Fibroblast of the conjunctiva (primary cell): ENCODE measurements around the gene GMEB2.

Source experiments
- DNase-seq: peaks from one replicate; pipeline ENCODE4 v3.0.0-alpha.2; 2010; ENCODE audit warnings: low read depth

GMEB2 gene

GRCh38 chr20:63588641-63589041 lies 38.3 kb downstream of the GMEB2 start:
- DNase-seq: no peak

DNA sequence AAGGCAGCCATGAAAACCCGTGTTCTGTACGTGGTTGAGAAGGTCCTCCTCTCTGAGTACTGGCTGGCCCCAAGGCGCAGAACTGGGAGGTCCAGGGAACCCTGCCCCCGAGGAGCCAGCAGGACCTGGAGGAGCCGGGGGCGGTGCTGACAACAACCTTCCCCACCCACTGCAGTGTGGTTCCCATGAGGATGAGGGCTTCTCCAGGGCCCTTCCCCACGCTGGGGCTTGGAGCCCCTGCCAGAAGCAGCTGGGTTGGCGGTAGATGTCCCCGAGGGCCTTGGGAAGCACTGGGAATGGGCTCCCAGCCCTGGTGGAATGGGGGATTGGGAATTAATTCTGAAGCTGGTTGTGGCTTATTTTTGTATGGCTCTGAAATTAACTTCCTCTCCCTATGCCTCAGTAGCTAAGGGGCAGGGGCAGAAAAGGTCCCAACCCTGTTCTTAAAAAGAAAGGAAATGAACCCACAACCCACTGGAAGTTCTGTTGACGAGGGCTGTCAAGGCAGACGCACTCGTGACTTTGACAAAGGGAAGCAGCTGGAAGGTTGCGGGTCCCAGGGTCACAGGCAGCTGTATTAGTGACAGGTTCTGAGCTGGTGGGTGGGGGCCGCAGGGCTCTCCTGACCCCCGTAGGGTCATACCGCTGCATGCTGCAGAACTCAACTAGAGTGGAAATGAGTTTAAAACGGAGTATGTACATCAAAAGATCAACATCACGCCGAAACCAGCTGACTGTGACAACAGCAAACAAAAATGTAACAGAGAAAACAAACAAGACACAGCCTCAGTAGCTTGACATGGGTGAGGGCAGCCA lies 38.9 kb downstream of the GMEB2 start:
- no peak for DNase-seq

DNA sequence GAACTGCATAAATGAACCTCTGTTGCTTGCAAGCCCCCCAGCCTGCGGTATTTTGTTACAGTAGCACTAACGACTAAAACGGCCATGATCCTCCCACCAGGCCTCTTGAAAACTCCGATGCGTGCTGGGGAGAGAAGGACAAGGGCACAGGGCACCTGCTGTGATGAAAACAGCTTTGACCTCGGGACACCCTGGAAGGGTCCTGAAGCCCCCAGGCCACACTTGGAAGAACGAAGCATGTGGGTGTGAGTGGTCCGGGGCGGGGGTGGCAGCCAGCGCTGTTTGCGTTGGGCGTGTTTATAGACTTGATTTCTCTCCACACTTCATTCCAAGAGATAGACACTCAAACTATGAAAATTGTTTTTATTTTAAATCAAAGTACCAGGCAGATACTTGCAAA lies 39.6 kb downstream of the GMEB2 start:
- no peak for DNase-seq

- no peak for DNase-seq
Measured at GRCh38 chr20:63586797-63587196, 40.1 kb downstream of the GMEB2 start.

DNA sequence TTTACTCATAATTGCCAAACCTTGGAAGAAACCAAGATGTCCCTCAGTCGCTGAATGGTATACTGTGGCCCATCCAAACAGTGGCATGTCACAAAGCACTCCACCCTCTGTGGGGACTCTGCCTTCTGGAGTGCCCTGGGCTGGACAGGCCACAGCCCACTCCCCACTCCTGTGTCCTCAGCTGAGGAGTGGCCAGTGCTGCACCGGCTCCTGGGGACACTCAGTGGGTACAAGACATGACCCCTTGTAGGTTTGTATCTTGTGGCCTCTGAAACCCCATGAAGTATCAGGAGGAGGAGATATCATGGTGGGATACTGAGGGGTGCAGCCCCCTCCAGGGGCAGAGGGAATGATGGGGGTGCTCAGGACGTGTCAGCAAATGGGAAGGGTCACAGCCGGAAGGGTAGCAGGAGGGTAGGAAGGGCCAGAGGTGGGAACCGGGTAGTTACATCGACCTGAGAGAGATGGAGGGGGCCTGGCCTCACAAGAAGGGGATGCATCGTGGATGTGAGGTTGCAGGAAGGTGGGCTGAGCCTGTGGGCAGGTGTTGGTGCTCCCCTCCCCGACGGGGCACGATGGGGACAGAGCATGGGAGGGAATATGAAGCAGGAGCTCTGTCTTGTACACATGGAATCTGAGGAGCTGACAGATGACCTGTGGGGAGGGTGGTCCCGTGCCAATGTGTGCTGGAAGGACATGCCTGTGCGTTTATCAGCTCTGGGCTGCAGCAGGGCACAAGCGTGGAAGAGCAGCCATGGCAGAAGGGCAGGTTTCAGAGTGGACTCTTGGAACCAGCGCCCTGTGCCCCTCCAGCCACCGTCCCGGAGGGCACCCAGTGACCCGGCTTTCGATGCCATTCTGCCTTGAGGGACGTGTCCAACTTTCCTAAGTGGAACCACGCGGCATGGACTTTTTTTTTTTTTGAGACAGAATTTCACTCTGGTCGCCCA lies 41.0 kb downstream of the GMEB2 start:
- no peak for DNase-seq

GRCh38 chr20:63582382-63583063 lies 44.4 kb downstream of the GMEB2 start:
- DNase-seq: no peak

- peak; percentile 18 for DNase-seq
Measured at GRCh38 chr20:63580796-63581461, 46.0 kb downstream of the GMEB2 start.

- DNase-seq: no peak
Measured at GRCh38 chr20:63579017-63579694, 47.7 kb downstream of the GMEB2 start.

- no peak for DNase-seq
Measured at GRCh38 chr20:63578224-63579016, 48.5 kb downstream of the GMEB2 start.

DNA sequence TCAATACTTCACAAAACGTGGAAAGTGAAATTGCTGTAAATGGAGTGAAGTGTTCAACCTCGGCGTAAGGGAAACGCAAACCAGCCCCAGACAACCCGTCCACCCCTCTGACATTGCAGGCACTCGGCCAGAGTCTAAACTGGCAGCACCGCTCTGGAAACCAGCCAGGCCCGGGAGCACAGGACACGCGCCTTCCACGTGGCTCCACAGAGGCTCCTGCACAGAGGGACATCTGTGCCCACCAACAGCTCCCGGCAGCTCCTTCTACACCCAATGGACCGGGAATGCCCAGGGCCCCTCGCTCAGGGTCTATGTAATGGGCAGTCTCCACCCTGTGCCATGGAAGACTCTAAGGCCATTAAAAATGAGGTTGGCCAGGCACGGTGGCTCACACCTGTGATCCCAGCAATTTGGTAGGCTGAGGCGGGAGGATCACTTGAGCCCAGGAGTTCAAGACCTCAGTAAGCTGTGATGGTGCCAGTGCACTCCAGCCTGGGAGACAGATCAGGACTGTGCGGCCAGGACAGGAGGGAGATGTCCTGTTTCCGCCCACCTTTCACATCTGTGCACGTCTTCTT lies 49.5 kb downstream of the GMEB2 start:
- DNase-seq: no peak

DNA sequence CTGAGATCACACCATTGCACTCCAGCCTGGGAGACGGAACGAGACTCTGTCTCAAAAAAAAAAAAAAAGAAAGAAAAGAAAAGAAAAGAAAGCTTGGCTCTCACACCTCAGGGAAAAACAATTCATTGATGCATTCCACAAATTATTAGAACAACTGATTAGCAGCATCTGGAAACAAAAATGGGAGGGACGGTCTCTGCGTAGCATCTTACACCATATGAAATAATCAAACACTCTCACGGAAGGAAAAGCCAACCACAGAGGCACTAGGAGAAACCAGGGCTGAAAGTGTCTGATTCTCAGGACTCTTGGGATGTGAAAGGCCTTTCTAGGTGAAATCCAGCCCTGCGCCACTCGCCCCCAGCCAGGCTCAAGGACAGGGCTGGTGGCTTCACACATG lies 50.6 kb downstream of the GMEB2 start:
- no peak for DNase-seq

- peak; percentile 16 for DNase-seq
Measured at GRCh38 chr20:63574829-63575743, 51.8 kb downstream of the GMEB2 start.

- DNase-seq: peak; percentile 26
Measured at GRCh38 chr20:63574156-63574828, 52.6 kb downstream of the GMEB2 start, which contains the start of gene HELZ2. Gene HELZ2, minus strand, starts transcription at chr20:63574239. Its CDS starts 1,854 bp downstream, at chr20:63572385.

DNA sequence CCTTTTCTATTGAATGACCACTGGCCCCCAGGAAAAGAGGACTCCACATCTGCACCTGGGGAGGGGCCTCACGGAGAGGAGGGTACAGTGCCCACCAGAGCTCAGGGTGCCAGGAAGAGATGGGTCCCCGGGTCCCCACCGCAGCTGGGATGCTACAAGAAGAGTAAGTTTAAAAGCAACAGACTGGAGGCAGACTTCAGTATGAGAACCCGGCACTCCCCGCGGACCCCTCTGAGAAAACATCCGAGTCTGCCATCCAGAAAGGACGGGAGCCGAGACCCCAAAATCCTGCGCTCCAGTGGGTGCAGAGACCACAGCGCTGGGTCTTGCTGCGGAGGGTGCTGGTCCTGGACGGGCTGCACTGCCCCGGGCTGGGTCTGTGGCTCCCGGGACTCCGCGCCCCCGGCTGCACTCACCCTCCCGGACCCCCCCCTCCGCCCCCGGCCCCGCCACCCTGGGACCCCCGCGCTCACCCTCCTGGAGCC lies 53.2 kb downstream of the GMEB2 start:
- DNase-seq: no peak

DNA sequence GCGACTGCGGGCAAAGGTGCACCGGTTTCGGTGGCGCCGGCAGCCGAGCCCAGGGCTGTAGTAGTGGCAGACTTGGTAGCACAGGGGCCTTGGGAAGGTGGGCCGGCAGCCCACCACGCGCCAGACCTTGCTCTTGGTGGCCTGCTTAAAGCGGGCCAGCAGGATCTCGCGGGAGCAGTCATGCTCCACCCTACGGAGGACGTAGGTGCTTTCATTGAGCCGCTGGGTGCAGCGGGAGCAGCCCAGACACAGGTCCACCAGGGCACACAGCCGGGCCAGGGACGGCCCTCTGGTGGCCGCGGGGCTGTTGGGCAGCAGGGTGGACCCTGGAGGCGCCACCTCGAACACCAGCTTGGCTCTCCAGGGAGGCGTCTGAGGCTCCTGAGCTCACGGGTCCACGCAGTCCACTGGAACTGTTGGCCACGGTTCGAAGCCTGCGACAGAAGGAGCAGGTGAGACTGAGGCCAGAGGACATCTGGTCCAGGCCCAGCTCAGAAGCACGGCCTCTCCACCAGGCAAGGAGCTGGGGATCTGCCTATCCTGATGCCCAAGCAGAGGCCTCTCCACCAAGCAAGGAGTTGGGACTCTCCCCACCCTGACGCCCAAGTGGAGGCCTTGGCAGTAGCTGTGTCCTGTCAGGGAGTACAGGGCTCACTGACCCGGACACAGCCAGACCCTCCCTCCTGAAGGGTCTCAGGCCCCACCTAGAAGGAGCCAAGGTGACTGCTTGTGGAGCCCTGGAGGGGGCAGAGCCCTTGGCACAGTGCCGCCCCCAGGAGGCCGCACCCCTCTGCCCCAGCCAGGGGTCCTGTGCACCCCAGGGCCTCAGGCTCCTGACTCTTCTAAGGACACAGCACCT lies 53.9 kb downstream of the GMEB2 start:
- DNase-seq: no peak

DNA sequence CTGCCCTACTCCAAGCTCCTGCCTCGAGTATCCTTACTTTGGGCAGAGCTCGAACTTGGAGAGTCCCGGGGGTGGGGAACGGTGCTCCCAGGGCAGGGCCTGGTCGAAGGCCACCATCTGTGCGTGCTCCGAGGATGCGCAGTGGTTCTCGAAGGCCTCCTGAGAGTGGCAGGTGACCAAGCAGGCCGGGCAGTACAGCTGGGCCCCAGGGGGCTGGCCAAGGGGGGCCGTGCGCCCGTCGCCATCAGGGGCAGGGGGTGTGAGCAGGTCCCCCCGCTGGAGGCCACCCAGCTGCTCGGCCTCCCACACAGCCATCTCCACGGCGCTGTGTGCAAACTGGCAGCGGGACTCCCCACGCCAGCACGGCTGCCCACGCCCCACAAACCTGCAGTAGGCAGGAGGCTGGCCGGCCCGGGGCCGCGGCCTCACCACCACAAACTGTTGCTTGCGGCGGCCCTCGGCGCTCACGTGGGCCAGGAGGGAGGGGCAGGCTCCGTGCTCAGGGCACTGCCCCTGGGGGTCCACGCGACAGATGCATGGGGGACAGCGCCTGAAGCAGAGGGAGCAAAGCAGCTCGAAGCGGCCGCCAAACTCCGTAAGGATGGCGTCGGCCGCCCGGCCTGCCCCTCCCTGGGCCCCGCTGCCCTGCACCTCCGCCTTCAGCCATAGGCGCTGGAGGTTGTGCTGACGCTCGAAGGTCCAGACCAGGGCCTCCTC lies 54.7 kb downstream of the GMEB2 start:
- DNase-seq: no peak
